Measurements from ENCODE around the gene HSP90AA1. TPM values are rescaled to one million over a fixed set of nuclear protein-coding genes. Genes with fewer than 3 reads are reported as not detected.
"Not testable (repeated sequence)": the region's sequence is repeated elsewhere in the genome, so short reads cannot be mapped to it uniquely, and the experiment has no call there.

HSP90AA1 gene
- total and polyA plus RNA-seq, 2 donors (not counting 1 experiment from before 2014, with no cell fraction given): 342 to 493 TPM

GRCh38 chr14:102078831-102079699 is 7.8 kb downstream of the HSP90AA1 start:
- H2AFZ ChIP-seq (ENCODE audit: low read length): no peak overlapping the region
- H3K4me1 ChIP-seq (ENCODE audit: control insufficient read depth, extremely low read depth, insufficient read depth, low read length): no peaks in the 10 kb centered on the region
- H3K9me3 ChIP-seq (ENCODE audit: control insufficient read depth, insufficient read depth, low read depth, low read length): no peaks in the 10 kb centered on the region
- peaks cover 30% of the 10 kb centered on the region for H3K36me3 ChIP-seq (ENCODE audit: control insufficient read depth, insufficient read depth, low read length)
- no peak for DNase-seq (ENCODE audit: low read depth in 2 of 2)
- no peak overlapping the region for H3K4me3 ChIP-seq (replicated peaks in 1 of 4; ENCODE audit: control extremely low read depth in 1 of 4, insufficient read depth in 1 of 4, low read depth in 3 of 4, low read length in 4 of 4)
- H4K20me1 ChIP-seq (ENCODE audit: control insufficient read depth, extremely low read depth, insufficient read depth, low read length): no peaks in the 10 kb centered on the region
- H3K27me3 ChIP-seq (ENCODE audit: control insufficient read depth, insufficient read depth, low read length): no peaks in the 10 kb centered on the region
- no peak overlapping the region for H3K27ac ChIP-seq (ENCODE audit: insufficient read depth, low read length)
- H3K79me2 ChIP-seq (ENCODE audit: control insufficient read depth, insufficient read depth, low read length): peaks cover 19% of the 10 kb centered on the region
- no peak overlapping the region for H3K4me2 ChIP-seq (ENCODE audit: extremely low read depth, insufficient read depth, low read length)
- TF ChIP-seq EZH2 (IDR thresholded peaks at IDR 0.05; ENCODE audit: low read length, missing control alignments): no peak
- no peak for TF ChIP-seq CTCF (conservative IDR thresholded peaks at IDR 0.05 in 1 of 2, IDR thresholded peaks at IDR 0.05 in 1 of 2; ENCODE audit: low read depth in 1 of 2, low read length in 2 of 2)
- H3K9ac ChIP-seq (ENCODE audit: insufficient read depth, low read length): no peak overlapping the region

GRCh38 chr14:102078361-102078791 is 8.5 kb downstream of the HSP90AA1 start:
- not testable (repeated sequence) for H4K20me1 ChIP-seq (ENCODE audit: control insufficient read depth, extremely low read depth, insufficient read depth, low read length); H3K9ac ChIP-seq (ENCODE audit: insufficient read depth, low read length); H3K27ac ChIP-seq (ENCODE audit: insufficient read depth, low read length); H3K4me1 ChIP-seq (ENCODE audit: control insufficient read depth, extremely low read depth, insufficient read depth, low read length); H3K4me3 ChIP-seq (replicated peaks in 1 of 4; ENCODE audit: control extremely low read depth in 1 of 4, insufficient read depth in 1 of 4, low read depth in 3 of 4, low read length in 4 of 4); H2AFZ ChIP-seq (ENCODE audit: low read length); DNase-seq (ENCODE audit: low read depth in 2 of 2); H3K9me3 ChIP-seq (ENCODE audit: control insufficient read depth, insufficient read depth, low read depth, low read length); H3K4me2 ChIP-seq (ENCODE audit: extremely low read depth, insufficient read depth, low read length); H3K27me3 ChIP-seq (ENCODE audit: control insufficient read depth, insufficient read depth, low read length)
- Histone ChIP-seq H3K36me3 (ENCODE audit: control insufficient read depth, insufficient read depth, low read length) (peaks cover 28% of the 10 kb centered on the region), H3K79me2 (ENCODE audit: control insufficient read depth, insufficient read depth, low read length) (peaks cover 13% of the 10 kb centered on the region)

- H3K4me2 ChIP-seq (ENCODE audit: extremely low read depth, insufficient read depth, low read length): no peak overlapping the region
- H3K79me2 ChIP-seq (ENCODE audit: control insufficient read depth, insufficient read depth, low read length): peaks cover 5% of the 10 kb centered on the region
- TF ChIP-seq CTCF (conservative IDR thresholded peaks at IDR 0.05 in 1 of 2, IDR thresholded peaks at IDR 0.05 in 1 of 2; ENCODE audit: low read depth in 1 of 2, low read length in 2 of 2) (no peak), EZH2 (IDR thresholded peaks at IDR 0.05; ENCODE audit: low read length, missing control alignments) (no peak)
- H3K4me1 ChIP-seq (ENCODE audit: control insufficient read depth, extremely low read depth, insufficient read depth, low read length): no peaks in the 10 kb centered on the region
- no peaks in the 10 kb centered on the region for H3K9me3 ChIP-seq (ENCODE audit: control insufficient read depth, insufficient read depth, low read depth, low read length)
- H3K27ac ChIP-seq (ENCODE audit: insufficient read depth, low read length): no peak overlapping the region
- peaks cover 20% of the 10 kb centered on the region for H3K36me3 ChIP-seq (ENCODE audit: control insufficient read depth, insufficient read depth, low read length)
- no peak overlapping the region for H3K4me3 ChIP-seq (replicated peaks in 1 of 4; ENCODE audit: control extremely low read depth in 1 of 4, insufficient read depth in 1 of 4, low read depth in 3 of 4, low read length in 4 of 4)
- H2AFZ ChIP-seq (ENCODE audit: low read length): no peak overlapping the region
- no peak for DNase-seq (ENCODE audit: low read depth in 2 of 2)
- no peak overlapping the region for H3K9ac ChIP-seq (ENCODE audit: insufficient read depth, low read length)
- H4K20me1 ChIP-seq (ENCODE audit: control insufficient read depth, extremely low read depth, insufficient read depth, low read length): no peaks in the 10 kb centered on the region
- no peaks in the 10 kb centered on the region for H3K27me3 ChIP-seq (ENCODE audit: control insufficient read depth, insufficient read depth, low read length)
Observed at GRCh38 chr14:102077382-102077709, 9.5 kb downstream of the HSP90AA1 start.
